DMS79 treated with DMSO at 0.1 percent for 48 hours (cell line): ENCODE results near the gene ADM5.
"Not testable (repeated sequence)": the region's sequence is repeated elsewhere in the genome, so short reads cannot be mapped to it uniquely, and the experiment has no call there.

Experiments used
- DNase-seq: peaks from one replicate; lab custom pipeline; 2025; lab: John Stamatoyannopoulos, UW

Gene ADM5

GRCh38 chr19:49701271-49701786 lies 11.9 kb downstream of the ADM5 start:
- no peak for DNase-seq

GRCh38 chr19:49704888-49705642 lies 15.7 kb downstream of the ADM5 start:
- DNase-seq: no peak

GRCh38 chr19:49705919-49706318 lies 16.5 kb downstream of the ADM5 start:
- DNase-seq: no peak

GRCh38 chr19:49710372-49710951 lies 21.1 kb downstream of the ADM5 start:
- no peak for DNase-seq

GRCh38 chr19:49712397-49712859 lies 23.0 kb downstream of the ADM5 start:
- DNase-seq: no peak

DNA sequence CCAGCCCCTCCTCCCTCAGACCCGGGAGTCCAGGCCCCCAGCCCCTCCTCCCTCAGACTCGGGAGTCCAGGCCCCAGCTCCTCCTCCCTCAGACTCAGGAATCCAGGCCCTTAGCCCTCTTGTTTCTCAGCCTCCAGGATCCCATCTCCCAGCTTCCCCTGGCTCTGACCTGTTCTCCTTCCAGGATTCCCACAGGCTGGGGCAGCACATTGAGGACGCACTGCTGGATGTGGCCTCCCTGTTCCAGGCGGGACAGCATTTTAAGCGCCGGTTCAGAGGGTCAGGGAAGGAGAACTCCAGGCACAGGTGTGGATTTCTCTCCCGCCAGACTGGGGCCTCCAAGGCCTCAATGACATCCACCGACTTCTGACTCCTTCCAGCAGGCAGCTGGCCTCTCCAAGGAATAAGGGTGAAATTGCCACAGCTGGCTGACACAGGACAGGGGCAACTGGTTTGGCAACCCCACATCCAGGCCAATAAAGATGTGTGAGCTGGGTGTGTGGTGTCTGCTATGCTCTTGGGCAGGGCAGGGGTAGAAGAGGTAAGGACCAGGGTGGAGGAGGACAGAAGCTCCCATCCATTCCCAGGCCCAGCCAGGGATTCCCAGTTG lies 23.9 kb downstream of the ADM5 start:
- DNase-seq: no peak

DNA sequence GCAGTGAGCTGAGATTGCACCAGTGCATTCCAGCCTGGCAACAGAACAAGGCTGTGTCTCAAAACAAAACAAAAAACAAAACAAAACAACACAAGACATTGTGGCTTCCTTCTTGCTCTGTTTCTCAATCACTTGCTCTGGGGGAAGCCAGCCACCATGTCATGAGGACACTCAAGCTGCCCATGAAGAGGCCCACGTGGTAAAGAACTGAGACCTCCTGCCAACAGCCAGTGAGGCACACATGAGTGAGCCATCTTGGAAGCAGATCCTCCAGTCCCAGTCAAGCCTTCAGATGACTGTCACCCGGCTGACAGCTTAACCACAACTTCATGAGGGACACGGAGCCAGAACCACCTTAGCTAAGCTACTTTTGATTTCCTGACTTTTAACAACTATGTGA lies 26.8 kb downstream of the ADM5 start:
- peak; percentile 25 for DNase-seq

- DNase-seq: no peak
These were observed 29.1 kb downstream of the ADM5 start for GRCh38 chr19:49718511-49718910.

DNA sequence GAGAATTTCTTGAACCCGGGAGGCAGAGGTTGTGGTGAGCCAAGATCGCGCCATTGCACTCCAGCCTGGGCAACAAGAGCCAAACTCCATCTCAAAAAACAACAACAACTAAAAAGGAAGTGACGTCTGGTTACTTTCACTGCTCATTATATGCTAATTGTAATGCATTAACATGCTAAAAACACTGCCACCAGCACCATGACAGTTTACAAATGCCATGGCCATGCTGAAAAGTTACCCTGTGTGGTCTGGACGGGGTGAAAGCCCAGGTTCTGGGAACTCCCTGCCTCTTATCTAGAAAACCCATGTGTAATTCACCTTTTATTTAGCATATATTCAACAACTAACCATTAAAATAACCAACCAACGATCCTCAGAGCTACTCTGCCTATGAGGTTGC lies 29.6 kb downstream of the ADM5 start:
- DNase-seq: no peak

GRCh38 chr19:49719420-49719819 lies 30.0 kb downstream of the ADM5 start:
- not testable (repeated sequence) for DNase-seq

GRCh38 chr19:49727217-49728030 lies 38.0 kb downstream of the ADM5 start:
- no peak for DNase-seq

DNA sequence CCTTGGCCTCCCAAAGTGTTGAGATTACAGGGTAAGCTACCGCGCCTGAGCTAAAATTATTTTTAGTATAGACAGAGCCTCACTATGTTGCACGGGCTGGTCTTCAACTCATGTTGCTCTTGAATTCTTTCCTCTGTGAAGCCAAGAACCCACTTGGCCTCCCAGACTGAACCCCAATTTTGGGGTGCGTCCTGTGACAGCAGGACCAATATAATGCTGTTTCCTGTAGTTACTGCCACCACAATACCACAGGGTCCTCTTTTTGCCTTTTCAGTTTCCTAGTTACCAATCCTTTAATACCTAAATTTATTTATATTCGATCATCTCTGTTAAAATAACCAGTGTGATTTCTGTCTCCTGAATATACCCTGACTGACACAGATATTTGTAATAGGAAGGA lies 40.8 kb downstream of the ADM5 start:
- DNase-seq: no peak

- no peak for DNase-seq
These were observed 48.9 kb downstream of the ADM5 start for GRCh38 chr19:49738268-49738667.

- DNase-seq: no peak
These were observed 49.7 kb downstream of the ADM5 start for GRCh38 chr19:49739098-49739497.

DNA sequence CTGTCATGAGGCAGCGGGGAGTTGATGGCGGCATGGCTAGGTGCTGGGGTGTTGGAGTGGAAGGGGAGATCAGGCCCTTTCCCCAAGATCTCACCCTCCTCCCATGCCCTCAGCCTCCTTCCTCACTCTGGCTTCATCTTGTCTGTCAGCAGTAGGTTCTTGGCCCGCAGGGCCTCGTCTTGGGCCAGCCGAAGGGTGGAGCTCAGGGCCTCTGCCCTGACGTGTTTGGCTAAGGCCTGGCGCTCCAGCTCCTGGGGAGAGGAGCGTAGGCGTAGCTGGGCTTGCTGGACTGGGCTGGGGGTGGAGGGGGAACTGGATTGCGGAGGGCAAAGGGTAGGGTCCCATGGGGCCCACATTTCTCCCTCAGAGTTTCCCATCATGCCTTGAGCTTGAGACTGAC lies 50.5 kb downstream of the ADM5 start:
- DNase-seq: no peak
